A673 (cell line): ENCODE data around the gene MC4R.

ENCODE experiments used
- EZH2 ChIP-seq: fragments of 200-600 bp; sonication (generic); IDR thresholded peaks from 2 replicates; pipeline ENCODE4 v1.6.1; 2017; ENCODE audit warnings: borderline replicate concordance, low read depth, mild to moderate bottlenecking, mixed read lengths, antibody characterized with exemption, low read length; ENCODE audit not compliant: poor library complexity, severe bottlenecking
- TF ChIP-seq, protein P1 (sequence below): fragments of 300-800, 200-600 bp; sonication (generic); conservative IDR thresholded peaks from 2 replicates; pipeline ENCODE4 v1.5.1; 2017; ENCODE audit warnings: low read depth, mild to moderate bottlenecking, antibody characterized with exemption, low read length, moderate library complexity, mixed read lengths

DNA sequence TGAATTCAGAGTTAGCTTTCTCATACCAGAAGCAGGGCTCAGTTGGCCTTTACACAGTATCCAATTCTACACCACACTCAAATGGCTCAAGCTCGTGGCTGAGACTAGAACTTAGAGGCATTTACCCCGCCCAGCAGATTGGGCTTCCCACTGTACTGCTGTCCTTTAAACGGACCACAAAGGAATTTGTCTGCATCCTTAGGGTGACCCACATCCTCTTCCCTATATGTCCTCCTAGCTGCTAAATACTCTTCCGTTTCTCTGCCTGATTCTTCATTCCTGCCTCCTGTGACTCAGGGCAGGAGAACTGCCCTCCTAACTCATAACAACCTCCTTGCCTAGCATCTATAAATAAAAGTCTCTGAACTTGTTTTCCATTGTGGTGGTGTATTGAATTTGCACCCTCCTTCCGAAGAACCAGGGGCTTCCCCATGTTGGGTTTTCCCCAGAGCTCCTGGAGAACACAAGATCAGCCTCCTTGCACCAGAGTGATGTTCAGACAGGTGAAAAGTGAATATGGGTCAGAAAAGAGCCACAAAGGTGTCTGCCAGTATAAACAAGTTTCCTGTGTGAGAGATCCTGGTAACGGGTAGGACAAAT lies 32.0 kb upstream of the MC4R start:
- TF ChIP-seq, protein P1, sequence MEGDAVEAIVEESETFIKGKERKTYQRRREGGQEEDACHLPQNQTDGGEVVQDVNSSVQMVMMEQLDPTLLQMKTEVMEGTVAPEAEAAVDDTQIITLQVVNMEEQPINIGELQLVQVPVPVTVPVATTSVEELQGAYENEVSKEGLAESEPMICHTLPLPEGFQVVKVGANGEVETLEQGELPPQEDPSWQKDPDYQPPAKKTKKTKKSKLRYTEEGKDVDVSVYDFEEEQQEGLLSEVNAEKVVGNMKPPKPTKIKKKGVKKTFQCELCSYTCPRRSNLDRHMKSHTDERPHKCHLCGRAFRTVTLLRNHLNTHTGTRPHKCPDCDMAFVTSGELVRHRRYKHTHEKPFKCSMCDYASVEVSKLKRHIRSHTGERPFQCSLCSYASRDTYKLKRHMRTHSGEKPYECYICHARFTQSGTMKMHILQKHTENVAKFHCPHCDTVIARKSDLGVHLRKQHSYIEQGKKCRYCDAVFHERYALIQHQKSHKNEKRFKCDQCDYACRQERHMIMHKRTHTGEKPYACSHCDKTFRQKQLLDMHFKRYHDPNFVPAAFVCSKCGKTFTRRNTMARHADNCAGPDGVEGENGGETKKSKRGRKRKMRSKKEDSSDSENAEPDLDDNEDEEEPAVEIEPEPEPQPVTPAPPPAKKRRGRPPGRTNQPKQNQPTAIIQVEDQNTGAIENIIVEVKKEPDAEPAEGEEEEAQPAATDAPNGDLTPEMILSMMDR = no peak
- TF ChIP-seq EZH2 = no peak
